H1 (cell line): ENCODE data around the gene SH3PXD2B. TPM values are rescaled to one million over a fixed set of nuclear protein-coding genes. Genes with fewer than 3 reads are reported as not detected.
A peak's percentile ranks its signal among the peaks of the same experiment; 100 is the strongest.

ENCODE experiments used
- CTCF ChIA-PET: fragments of 300-600 bp; sonication (Branson Sonifier 250); formaldehyde crosslinking; loops from one replicate; lab custom pipeline; 2021; ENCODE audit not compliant: partially characterized antibody; lab: Charles Lee
- POLR2A ChIA-PET: fragments of 300-600 bp; sonication (Branson Sonifier 250); formaldehyde crosslinking; loops from one replicate; lab custom pipeline; 2021; ENCODE audit warnings: inconsistent platforms; ENCODE audit not compliant: partially characterized antibody; lab: Charles Lee
- DNase-seq, 2 experiments: peaks; one replicate each; pipeline versions ENCODE4 v3.0.0 to v3.0.0-alpha.2; 2010 to 2022; ENCODE audit warnings: low spot score in 2 of 2, low read depth in 1 of 2, mixed read lengths in 1 of 2
- FAIRE-seq: peaks from 2 replicates; lab custom pipeline; 2011; peaks lifted over from hg19 to GRCh38; lab: Jason Lieb, UNC
- H2AFZ ChIP-seq: 2 replicates; pipeline ENCODE4 v1.8.1; 2012; ENCODE audit warnings: low read length, inconsistent platforms
- H2AK5ac ChIP-seq: 2 replicates; pipeline ENCODE4 v1.6.1; 2013; ENCODE audit warnings: low read depth, low read length
- H2BK120ac ChIP-seq: replicated peaks from 2 replicates; pipeline ENCODE3; 2013; ENCODE audit warnings: low read depth, low read length, inconsistent platforms
- H2BK12ac ChIP-seq: 2 replicates; pipeline ENCODE4 v1.6.1; 2013; ENCODE audit warnings: low read depth, low read length
- H2BK15ac ChIP-seq: 2 replicates; pipeline ENCODE4 v1.6.1; 2013; ENCODE audit warnings: low read length
- H2BK20ac ChIP-seq: 2 replicates; pipeline ENCODE4 v1.6.1; 2013; ENCODE audit warnings: low read length
- H2BK5ac ChIP-seq: 2 replicates; pipeline ENCODE4 v1.6.1; 2013; ENCODE audit warnings: low read depth, low read length
- H3K14ac ChIP-seq: 2 replicates; pipeline ENCODE4 v1.6.1; 2013; ENCODE audit warnings: inconsistent platforms; ENCODE audit not compliant: insufficient read length
- H3K18ac ChIP-seq: 2 replicates; pipeline ENCODE4 v1.6.1; 2013; ENCODE audit warnings: low read length; ENCODE audit errors: extremely low read depth
- H3K23ac ChIP-seq: 2 replicates; pipeline ENCODE4 v1.6.1; 2013; ENCODE audit warnings: inconsistent platforms; ENCODE audit not compliant: insufficient read length
- H3K23me2 ChIP-seq: 2 replicates; pipeline ENCODE4 v1.6.1; 2013; ENCODE audit warnings: low read depth, low read length
- H3K27ac ChIP-seq: 2 replicates; pipeline ENCODE4 v1.6.1; 2011; ENCODE audit warnings: low read depth, low read length, inconsistent platforms
- H3K27me3 ChIP-seq, 4 experiments: replicated peaks in 1 of 4; 1 replicate in 1 of 4; 2 replicates in 3 of 4; pipeline versions ENCODE4 v1.6.1 to v1.8.1; 2011 to 2013; ENCODE audit warnings: low read length in 3 of 4, mild to moderate bottlenecking in 3 of 4, inconsistent platforms in 2 of 4, mixed read lengths in 2 of 4, moderate library complexity in 1 of 4; ENCODE audit not compliant: control insufficient read depth in 3 of 4, insufficient read depth in 3 of 4; ENCODE audit errors: extremely low read depth in 1 of 4
- H3K36me3 ChIP-seq, 4 experiments: 2 replicates each; pipeline versions ENCODE4 v1.6.1 to v1.8.1; 2011 to 2013; ENCODE audit warnings: mild to moderate bottlenecking in 4 of 4, low read length in 3 of 4, moderate library complexity in 2 of 4, control low read depth in 1 of 4, inconsistent platforms in 1 of 4; ENCODE audit not compliant: insufficient read depth in 4 of 4, control insufficient read depth in 2 of 4
- H3K4ac ChIP-seq: replicated peaks from 2 replicates; pipeline ENCODE3; 2013; ENCODE audit warnings: low read length, low read depth, mixed read lengths, inconsistent platforms; ENCODE audit not compliant: insufficient read length
- H3K4me1 ChIP-seq, 4 experiments: replicated peaks in 1 of 4; 1 replicate in 1 of 4; 2 replicates in 3 of 4; pipeline versions ENCODE4 v1.6.1 to v1.8.1; 2011 to 2013; ENCODE audit warnings: low read length in 3 of 4, inconsistent platforms in 2 of 4, mixed read lengths in 1 of 4; ENCODE audit not compliant: insufficient read depth in 4 of 4, control insufficient read depth in 3 of 4
- H3K4me2 ChIP-seq, 2 experiments: 2 replicates each; pipeline versions ENCODE4 v1.6.1 to v1.8.1; 2011 to 2013; ENCODE audit warnings: low read depth in 2 of 2, low read length in 2 of 2, control low read depth in 1 of 2, inconsistent platforms in 1 of 2, mild to moderate bottlenecking in 1 of 2; ENCODE audit not compliant: insufficient read depth in 1 of 2
- H3K4me3 ChIP-seq, 4 experiments: fragments of 200-600, 300-600 bp in 1 of 4; sonication (generic), shearing (Covaris generic), sonication (Bioruptor Twin) in 1 of 4; 2 replicates each; pipeline versions ENCODE4 v1.5.1 to v1.8.1; 2011 to 2016; ENCODE audit warnings: low read length in 4 of 4, low read depth in 3 of 4, control low read depth in 2 of 4, inconsistent platforms in 2 of 4, mild to moderate bottlenecking in 2 of 4, mixed read lengths in 1 of 4, moderate library complexity in 1 of 4; ENCODE audit not compliant: insufficient read depth in 2 of 4; ENCODE audit errors: extremely low read depth in 1 of 4
- H3K56ac ChIP-seq: replicated peaks from 2 replicates; pipeline ENCODE3; 2013; ENCODE audit warnings: low read depth, mild to moderate bottlenecking, mixed read lengths, low read length, inconsistent platforms; ENCODE audit not compliant: insufficient read length
- H3K79me1 ChIP-seq: 2 replicates; pipeline ENCODE4 v1.6.1; 2013; ENCODE audit warnings: low read depth, low read length, control low read depth
- H3K79me2 ChIP-seq, 2 experiments: 2 replicates each; pipeline versions ENCODE4 v1.6.1 to v1.8.1; 2012 to 2013; ENCODE audit warnings: low read length in 2 of 2, mild to moderate bottlenecking in 2 of 2, inconsistent platforms in 1 of 2; ENCODE audit not compliant: insufficient read depth in 2 of 2, control insufficient read depth in 1 of 2
- H3K9ac ChIP-seq, 4 experiments: replicated peaks in 1 of 4; 1 replicate in 1 of 4; 2 replicates in 3 of 4; pipeline versions ENCODE4 v1.6.1 to v1.8.1; 2011 to 2013; ENCODE audit warnings: low read depth in 3 of 4, low read length in 3 of 4, control low read depth in 2 of 4, mild to moderate bottlenecking in 2 of 4, moderate library complexity in 2 of 4, inconsistent platforms in 1 of 4; ENCODE audit errors: extremely low read depth in 1 of 4
- H3K9me3 ChIP-seq, 2 experiments: 2 replicates each; pipeline versions ENCODE4 v1.6.1 to v1.8.1; 2012 to 2013; ENCODE audit warnings: mild to moderate bottlenecking in 2 of 2, moderate library complexity in 2 of 2, control low read depth in 1 of 2, inconsistent platforms in 1 of 2, low read depth in 1 of 2, low read length in 1 of 2, mixed read lengths in 1 of 2; ENCODE audit not compliant: insufficient read depth in 2 of 2
- H4K20me1 ChIP-seq, 2 experiments: replicated peaks in 1 of 2; 2 replicates each; pipeline versions ENCODE3 to v1.8.1; 2011 to 2013; ENCODE audit warnings: inconsistent platforms in 2 of 2, low read length in 2 of 2, mild to moderate bottlenecking in 1 of 2; ENCODE audit not compliant: insufficient read depth in 2 of 2, control insufficient read depth in 1 of 2
- H4K5ac ChIP-seq: 2 replicates; pipeline ENCODE4 v1.6.1; 2013; ENCODE audit warnings: low read length, low read depth, mixed read lengths, inconsistent platforms; ENCODE audit not compliant: insufficient read length
- H4K8ac ChIP-seq: 2 replicates; pipeline ENCODE4 v1.8.0; 2013; ENCODE audit warnings: mild to moderate bottlenecking, moderate library complexity, low read length, inconsistent platforms; ENCODE audit not compliant: insufficient read depth; ENCODE audit errors: extremely low read depth
- H4K91ac ChIP-seq: replicated peaks from 2 replicates; pipeline ENCODE3; 2013; ENCODE audit warnings: low read length, mixed read lengths, inconsistent platforms; ENCODE audit not compliant: insufficient read length
- CBX5 ChIP-seq: fragments of 300-800, 300-1000 bp; sonication (generic); IDR thresholded peaks from 2 replicates; pipeline ENCODE4 v1.7.1; 2016; ENCODE audit warnings: antibody characterized with exemption, low read length, low read depth
- CHD1 ChIP-seq: IDR thresholded peaks from 2 replicates; pipeline ENCODE4 v1.6.1; 2012; ENCODE audit warnings: low read depth, low read length, improper control_type of control experiment
- CREB1 ChIP-seq: IDR thresholded peaks from 2 replicates; pipeline ENCODE4 v1.6.1; 2012; ENCODE audit warnings: inconsistent platforms
- EP300 ChIP-seq, 2 experiments: IDR thresholded peaks; 1 replicate in 1 of 2; 2 replicates in 1 of 2; pipeline ENCODE4 v1.6.1; 2011 to 2012; ENCODE audit warnings: low read depth in 2 of 2, low read length in 2 of 2, mild to moderate bottlenecking in 2 of 2, borderline replicate concordance in 1 of 2, inconsistent platforms in 1 of 2, moderate library complexity in 1 of 2
- JUN ChIP-seq: IDR thresholded peaks from 2 replicates; pipeline ENCODE4 v1.6.1; 2011; ENCODE audit warnings: low read depth, mild to moderate bottlenecking, improper control_type of control experiment, low read length
- NRF1 ChIP-seq: IDR thresholded peaks from 2 replicates; pipeline ENCODE4 v1.6.1; 2011; ENCODE audit warnings: mild to moderate bottlenecking, low read depth, low read length, improper control_type of control experiment
- POLR2AphosphoS5 ChIP-seq: IDR thresholded peaks from 2 replicates; pipeline ENCODE4 v1.6.1; 2011; ENCODE audit warnings: low read depth, low read length
- POU5F1 ChIP-seq: IDR thresholded peaks from 2 replicates; pipeline ENCODE4 v1.6.1; 2011; ENCODE audit warnings: low read depth, mild to moderate bottlenecking, low read length, moderate library complexity
- RAD21 ChIP-seq, 2 experiments: IDR thresholded peaks in 1 of 2; conservative IDR thresholded peaks in 1 of 2; 2 replicates each; pipeline ENCODE4 v1.6.1; 2011; ENCODE audit warnings: low read depth in 2 of 2, low read length in 2 of 2, improper control_type of control experiment in 1 of 2, inconsistent platforms in 1 of 2, mild to moderate bottlenecking in 1 of 2, moderate library complexity in 1 of 2
- SIX5 ChIP-seq: IDR thresholded peaks from 2 replicates; pipeline ENCODE4 v1.6.1; 2011; ENCODE audit warnings: mild to moderate bottlenecking, low read depth, low read length
- SP1 ChIP-seq: IDR thresholded peaks from 2 replicates; pipeline ENCODE4 v1.6.1; 2011; ENCODE audit warnings: low read depth, low read length
- TEAD4 ChIP-seq: IDR thresholded peaks from 2 replicates; pipeline ENCODE4 v1.6.1; 2012; ENCODE audit warnings: low read depth, low read length, inconsistent platforms, mixed read lengths
- WGBS, 2 experiments: shearing (Covaris generic) in 1 of 2; methylation state at CpG; one replicate each; pipeline versions ENCODE4 v1.1.6 to v1.1.7; 2013 to 2015; ENCODE audit warnings: low lambda C conversion rate in 2 of 2, mixed read lengths in 2 of 2, inconsistent platforms in 1 of 2, low coverage in 1 of 2, missing lambda C conversion rate in 1 of 2; ENCODE audit not compliant: insufficient replicate concordance in 2 of 2, insufficient coverage in 1 of 2, insufficient read length in 1 of 2; ENCODE audit errors: extremely low coverage in 1 of 2, missing lambda C conversion rate in 1 of 2; 5-methylcytosine and 5-hydroxymethylcytosine counted together
- polyA plus RNA-seq, 7 experiments: library from polyadenylated mRNA; depleted of rRNA in 3 of 7; stranded (reverse) in 5 of 7; unstranded in 2 of 7; fragments of >200 nt in 5 of 7; fragments of 200-250 nt in 2 of 7; gene quantifications; 1 replicate in 5 of 7; 2 replicates in 1 of 7; 4 replicates in 1 of 7; pipeline versions ENCODE4 v1.2.1 to v1.2.3, GENCODE V29; 2011 to 2013; ENCODE audit warnings: missing spikeins in 2 of 7, mixed read lengths in 2 of 7
- total RNA-seq: library from RNA; stranded (reverse); fragmentation: NEBNext Ultra II Directional; extraction: Animal tissue kit (Norgen Biotek cat#: 25700); gene quantifications from 2 replicates; pipeline ENCODE4 v1.2.1, GENCODE V29; 2021

The SH3PXD2B gene
- total and polyA plus RNA-seq, 2 of the 8 experiments (the other 6 are each of a cell fraction or from before 2014, with no cell fraction given), result 32.9 to 72.9 TPM

- no peak overlapping the region for H3K4ac ChIP-seq
- H3K4me3 ChIP-seq, result no peak overlapping the region
- FAIRE-seq (no peak), DNase-seq (peak in 1 of 2 experiments; percentile 81)
- POLR2A ChIA-PET, result interaction anchor here (0.9 to 1.3 kb wide), 4 partner anchors 17 to 321 kb away, joined by 3 to 4 read pairs (median 3); no protein-coding TSS in a partner anchor
- H2AFZ ChIP-seq, result no peak overlapping the region
- no peak overlapping the region for H3K18ac ChIP-seq
- H4K91ac ChIP-seq, result no peak overlapping the region
- peaks cover 8 to 72% of the 10 kb centered on the region in 2 experiments for H3K79me2 ChIP-seq
- H2AK5ac ChIP-seq, result no peak overlapping the region
- peak overlapping the region in 1 of 2 experiments; percentile 13; a peak in 2 of 4 replicates for H3K4me2 ChIP-seq
- H2BK20ac ChIP-seq, result no peak overlapping the region
- no peaks in the 10 kb centered on the region for H3K9me3 ChIP-seq
- H3K23me2 ChIP-seq, result peaks cover 1% of the 10 kb centered on the region; the same call in 1 of the 2 replicates
- no peak overlapping the region for H4K5ac ChIP-seq
- H3K27me3 ChIP-seq, result no peaks in the 10 kb centered on the region
- no peak overlapping the region for H2BK120ac ChIP-seq
- H3K4me1 ChIP-seq, result peaks cover 13 to 25% (median 21%) of the 10 kb centered on the region in 4 experiments
- H3K23ac ChIP-seq, result no peak overlapping the region
- H3K27ac ChIP-seq, result no peak overlapping the region
- peak overlapping the region in 1 of 4 experiments; percentile 20; a peak in 1 of 7 replicates for H3K9ac ChIP-seq
- no peak overlapping the region for H2BK5ac ChIP-seq
- no peak overlapping the region for H3K14ac ChIP-seq
- 69% methylated on average over 7 of the region's 7 CpGs; no CpG with 5 or more reads in 1 of the 2 experiments for WGBS, 2 experiments
- CTCF ChIA-PET, result interaction anchor here (0.7 to 5.5 kb wide), 44 partner anchors 10 to 443 kb away, joined by 3 to 94 read pairs (median 3); no protein-coding TSS in a partner anchor
- no peak overlapping the region for H4K8ac ChIP-seq
- peaks cover 13% of the 10 kb centered on the region for H3K79me1 ChIP-seq
- H2BK12ac ChIP-seq, result no peak overlapping the region
- H3K36me3 ChIP-seq, result peaks cover 0 to 3% (median 0%) of the 10 kb centered on the region in 4 experiments; a peak in 2 of 8 replicates
- no peak overlapping the region for H3K56ac ChIP-seq
- no peak overlapping the region for H2BK15ac ChIP-seq
- H4K20me1 ChIP-seq, result peaks cover 31 to 44% of the 10 kb centered on the region in 2 experiments
- TF ChIP-seq POLR2AphosphoS5 (no peak), RAD21 (IDR thresholded peaks at IDR 0.05 in 1 of 2, conservative IDR thresholded peaks at IDR 0.05 in 1 of 2; ENCODE audit: low read depth in 2 of 2, low read length in 2 of 2) (peak; percentile 51 to 55), CHD1 (no peak), TEAD4 (peak; percentile 79), SP1 (no peak), EP300 (IDR thresholded peaks at IDR 0.05; ENCODE audit: borderline replicate concordance in 1 of 2, low read depth in 2 of 2, low read length in 2 of 2) (no peak), JUN (no peak), POU5F1 (no peak), NRF1 (no peak), CBX5 (no peak), CREB1 (peak; percentile 25; the same call in 1 of the 2 replicates), SIX5 (no peak)
These were observed 3.2 kb downstream of the SH3PXD2B start for GRCh38 chr5:172450861-172451695.
